Measurements from ENCODE around the gene OR10J4.
"Not testable (repeated sequence)": the region's sequence is repeated elsewhere in the genome, so short reads cannot be mapped to it uniquely, and the experiment has no call there.

The OR10J4 gene

DNA sequence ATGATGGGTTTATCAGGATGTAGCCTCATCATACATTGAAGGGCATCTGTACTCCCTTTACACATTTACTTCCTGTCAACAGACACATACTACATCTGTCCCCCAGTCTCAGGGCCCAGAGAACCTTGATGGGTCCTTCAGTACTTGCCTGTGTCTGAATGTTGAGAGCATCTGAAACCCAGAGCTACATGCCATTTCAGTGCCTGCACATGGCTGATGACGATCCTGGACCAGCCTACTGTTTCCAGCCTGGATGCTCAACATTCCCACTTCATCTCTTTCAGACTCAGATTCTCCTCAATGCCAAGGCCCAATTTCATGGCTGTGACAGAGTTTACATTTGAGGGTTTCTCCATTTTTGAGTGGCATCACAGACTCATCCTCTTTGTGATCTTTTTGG lies at the start of gene OR10J4:
OR10J4 (plus strand) TSS at position 301 of the 400 bp plus-strand sequence.
- DNase-seq (ENCODE audit: low read depth, low spot score) = no peak

- DNase-seq (ENCODE audit: low read depth, low spot score) = no peak
Measured at GRCh38 chr1:159406821-159407220, 25.2 kb upstream of the OR10J4 start.

DNA sequence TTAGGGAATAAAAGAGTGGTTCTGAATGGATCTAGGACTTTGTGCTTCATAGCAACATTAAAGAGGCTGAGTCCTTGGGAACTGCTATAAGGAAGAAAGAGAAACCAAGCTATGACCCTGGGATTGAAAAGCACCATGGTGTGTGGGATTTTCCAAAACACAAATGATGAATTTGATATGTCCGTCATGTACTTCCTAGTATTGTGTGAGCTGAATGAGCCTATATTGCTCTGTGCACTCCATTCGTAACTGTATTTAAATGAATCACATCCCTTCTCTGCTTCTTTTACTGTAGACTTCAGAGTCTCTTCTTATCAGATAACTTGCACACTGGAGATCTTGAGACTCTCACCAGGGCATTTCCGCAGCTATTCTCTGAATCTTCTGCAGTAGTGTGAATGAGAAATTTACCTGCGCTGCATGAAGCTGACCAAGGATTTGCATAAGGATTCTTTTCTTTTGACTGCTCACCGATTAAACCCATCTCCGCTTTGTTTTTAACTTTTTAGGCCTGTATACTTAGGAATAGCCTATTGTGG lies 23.1 kb upstream of the OR10J4 start:
- no peak for DNase-seq (ENCODE audit: low read depth, low spot score)

- DNase-seq (ENCODE audit: low read depth, low spot score) = peak; percentile 2
Measured at GRCh38 chr1:159421821-159422220, 10.2 kb upstream of the OR10J4 start.

- DNase-seq (ENCODE audit: low read depth, low spot score) = no peak
Measured at GRCh38 chr1:159428536-159428935, 3.5 kb upstream of the OR10J4 start.

DNA sequence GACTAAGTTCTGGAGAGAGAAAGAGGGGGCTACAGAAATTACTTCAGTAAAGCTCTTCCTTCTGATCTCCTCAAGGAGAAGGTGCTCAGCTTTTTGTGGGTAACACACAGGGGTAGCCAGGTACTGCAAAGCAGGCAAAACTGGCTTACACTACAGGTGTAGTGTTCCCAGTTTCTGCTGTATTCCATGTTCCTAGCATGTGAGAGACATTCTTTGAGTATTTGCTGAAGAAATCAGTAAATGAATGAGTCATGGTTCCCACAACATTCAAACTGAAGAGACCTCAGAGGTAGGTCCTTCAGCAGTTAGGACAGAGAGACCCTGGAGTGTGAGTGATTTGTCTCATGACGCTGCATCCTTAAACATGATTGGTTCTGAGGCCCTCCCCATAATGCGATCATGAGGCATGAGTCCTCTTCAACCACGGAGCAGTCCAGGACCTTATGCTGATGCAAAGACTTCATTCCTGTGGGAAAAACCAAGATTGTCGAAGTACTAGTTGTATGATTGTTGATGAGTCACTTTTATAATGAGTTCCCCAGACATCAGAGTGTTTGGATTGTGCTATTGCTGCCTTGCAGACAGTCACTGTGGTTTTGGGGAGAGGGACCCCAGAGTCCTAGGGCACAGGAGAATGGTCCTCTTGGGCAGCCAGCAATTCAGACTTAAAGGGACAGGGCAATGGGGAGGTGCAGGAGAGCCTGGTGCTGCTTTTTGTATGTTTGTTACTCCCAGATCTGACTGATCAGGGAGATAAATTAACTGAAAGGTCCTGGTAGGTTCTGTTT lies 2.7 kb upstream of the OR10J4 start:
- DNase-seq (ENCODE audit: low read depth, low spot score) = no peak

GRCh38 chr1:159430985-159431384 lies 1.0 kb upstream of the OR10J4 start:
- DNase-seq (ENCODE audit: low read depth, low spot score) = no peak

- no peak for DNase-seq (ENCODE audit: low read depth, low spot score)
Measured at GRCh38 chr1:159436469-159436868, 4.5 kb downstream of the OR10J4 start.

GRCh38 chr1:159439422-159439821 lies 7.4 kb downstream of the OR10J4 start, which contains the start of gene OR10J1:
Gene OR10J1, plus strand, starts transcription at chr1:159439722. Its CDS starts 70 bp downstream, at chr1:159439792.
- no peak for DNase-seq (ENCODE audit: low read depth, low spot score)

- DNase-seq (ENCODE audit: low read depth, low spot score) = no peak
Measured at GRCh38 chr1:159441360-159441759, 9.4 kb downstream of the OR10J4 start.

- no peak for DNase-seq (ENCODE audit: low read depth, low spot score)
Measured at GRCh38 chr1:159442428-159442827, 10.4 kb downstream of the OR10J4 start.

DNA sequence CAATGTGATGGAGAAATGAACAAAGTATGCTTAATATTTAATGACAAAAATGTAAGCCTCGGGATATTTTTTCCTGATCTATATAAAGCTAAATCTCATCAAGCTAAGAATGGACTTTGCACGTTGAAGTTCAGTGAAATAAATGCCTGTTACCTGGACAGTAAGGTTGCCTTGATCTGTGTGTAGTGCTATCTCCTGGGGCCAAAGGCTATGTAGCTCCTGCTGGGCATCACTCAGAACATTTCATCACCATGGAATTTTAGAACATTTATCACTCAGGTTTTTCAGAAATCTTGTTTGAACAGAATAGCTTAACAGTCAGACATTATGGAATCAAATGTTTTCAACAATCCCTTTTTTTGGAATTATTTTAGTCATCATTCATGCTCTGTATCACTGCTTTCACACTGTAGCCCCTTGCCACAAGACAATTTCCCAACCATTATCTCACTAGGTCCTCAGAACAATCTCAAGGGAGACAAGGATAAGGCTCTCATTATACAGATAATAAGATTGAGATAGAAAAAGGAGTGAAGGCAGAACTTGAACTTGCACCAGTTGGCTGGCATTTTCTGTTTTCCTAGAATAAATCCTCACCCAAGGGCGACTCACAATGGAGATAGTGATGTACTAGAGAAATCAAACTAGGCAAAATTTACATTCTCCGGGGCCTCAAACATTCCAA lies 11.2 kb downstream of the OR10J4 start:
- no peak for DNase-seq (ENCODE audit: low read depth, low spot score)

DNA sequence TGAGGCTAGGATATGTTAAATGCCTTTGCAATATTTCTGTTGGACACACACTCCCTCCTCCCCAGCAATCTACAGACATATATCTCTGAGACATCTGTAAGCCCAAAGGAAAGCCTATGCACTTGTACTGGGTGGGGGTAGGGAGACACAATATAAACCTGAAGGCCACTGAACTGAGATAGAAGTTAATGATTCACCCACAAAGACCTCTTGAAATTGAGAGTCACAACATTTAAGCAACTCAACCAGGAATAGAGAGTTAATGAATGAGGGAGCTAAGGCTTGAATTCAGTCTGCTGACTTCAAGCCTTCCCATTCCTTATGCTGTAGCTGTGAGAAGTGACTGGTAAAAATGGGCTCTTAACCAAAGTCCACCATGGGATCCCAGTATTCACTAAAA lies 12.5 kb downstream of the OR10J4 start:
- DNase-seq (ENCODE audit: low read depth, low spot score) = no peak

GRCh38 chr1:159448181-159448580 lies 16.2 kb downstream of the OR10J4 start:
- no peak for DNase-seq (ENCODE audit: low read depth, low spot score)

DNA sequence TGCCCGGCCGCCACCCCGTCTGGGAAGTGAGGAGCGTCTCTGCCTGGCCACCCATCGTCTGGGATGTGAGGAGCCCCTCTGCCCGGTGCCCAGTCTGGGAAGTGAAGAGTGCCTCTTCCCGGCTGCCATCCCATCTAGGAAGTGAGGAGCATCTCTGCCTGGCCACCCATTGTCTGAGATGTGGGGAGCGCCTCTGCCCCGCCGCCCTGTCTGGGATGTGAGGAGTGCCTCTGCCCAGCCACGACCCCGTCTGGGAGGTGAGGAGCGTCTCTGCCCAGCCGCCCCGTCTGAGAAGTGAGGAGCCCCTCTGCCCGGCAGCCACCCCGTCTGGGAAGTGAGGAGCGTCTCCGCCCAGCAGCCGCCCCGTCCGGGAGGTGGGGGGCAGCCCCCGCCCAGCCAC lies 17.6 kb downstream of the OR10J4 start:
- not testable (repeated sequence) for DNase-seq (ENCODE audit: low read depth, low spot score)

GRCh38 chr1:159459551-159459950 lies 27.5 kb downstream of the OR10J4 start:
- DNase-seq (ENCODE audit: low read depth, low spot score) = no peak

GRCh38 chr1:159465191-159465603 lies 33.2 kb downstream of the OR10J4 start:
- no peak for DNase-seq (ENCODE audit: low read depth, low spot score)

- DNase-seq (ENCODE audit: low read depth, low spot score) = no peak
Measured at GRCh38 chr1:159468321-159468720, 36.3 kb downstream of the OR10J4 start.

GRCh38 chr1:159469921-159470533 lies 38.0 kb downstream of the OR10J4 start:
- DNase-seq (ENCODE audit: low read depth, low spot score) = no peak

GRCh38 chr1:159473335-159473734 lies 41.3 kb downstream of the OR10J4 start:
- DNase-seq (ENCODE audit: low read depth, low spot score) = no peak

DNA sequence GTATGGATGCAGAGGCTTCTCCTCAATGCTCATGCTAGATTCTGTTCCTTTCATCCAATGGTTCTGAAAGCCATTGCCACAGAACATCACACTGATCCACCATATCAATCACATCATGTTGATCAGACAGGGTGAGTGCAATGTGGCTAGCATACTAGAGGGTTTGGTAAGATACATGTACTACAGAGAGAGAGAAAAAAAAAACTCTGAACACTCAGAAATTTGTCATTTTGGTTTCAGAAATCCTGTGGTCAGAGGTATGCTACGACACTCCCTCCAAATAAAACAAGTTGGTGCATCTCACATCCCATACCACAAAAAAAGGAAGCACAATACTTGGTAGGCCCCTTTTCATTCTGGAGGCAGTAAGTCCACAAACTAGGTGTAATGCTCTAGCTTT lies 42.9 kb downstream of the OR10J4 start:
- no peak for DNase-seq (ENCODE audit: low read depth, low spot score)
